NB4 (cell line): Measurements from ENCODE around the gene ZNF831.

Experiments used
- DNase-seq: peaks from one replicate; pipeline ENCODE4 v3.0.0; 2010; ENCODE audit warnings: low read depth
- H3K4me3 ChIP-seq: one replicate; pipeline ENCODE4 v1.5.1; 2011; ENCODE audit warnings: mild to moderate bottlenecking, low read depth, low read length, moderate library complexity
- CTCF ChIP-seq: IDR thresholded peaks from one replicate; pipeline ENCODE4 v1.5.1; 2012; ENCODE audit warnings: low read depth, low read length
- MAX ChIP-seq: IDR thresholded peaks from 2 replicates; pipeline ENCODE4 v1.6.1; 2011; ENCODE audit warnings: low read depth, low read length
- MYC ChIP-seq: IDR thresholded peaks from 2 replicates; pipeline ENCODE4 v1.6.1; 2011; ENCODE audit warnings: low read depth, low read length
- POLR2A ChIP-seq: IDR thresholded peaks from 2 replicates; pipeline ENCODE4 v1.6.1; 2011; ENCODE audit warnings: mild to moderate bottlenecking; ENCODE audit not compliant: insufficient read length; ENCODE audit errors: extremely low read depth

ZNF831 gene

GRCh38 chr20:59246691-59247400, 83.2 kb downstream of the ZNF831 start:
- no peak overlapping the region for H3K4me3 ChIP-seq
- no peak for TF ChIP-seq MAX
- no peak for TF ChIP-seq POLR2A
- no peak for TF ChIP-seq CTCF
- TF ChIP-seq MYC, result no peak
- no peak for DNase-seq

GRCh38 chr20:59247731-59248684, 84.4 kb downstream of the ZNF831 start:
- TF ChIP-seq MYC (no peak), POLR2A (no peak), CTCF (no peak), MAX (no peak)
- no peak overlapping the region for H3K4me3 ChIP-seq
- DNase-seq, result no peak

- no peak overlapping the region for H3K4me3 ChIP-seq
- TF ChIP-seq MAX (no peak), MYC (no peak), CTCF (no peak), POLR2A (no peak)
- no peak for DNase-seq
Measured at GRCh38 chr20:59250293-59250692, 86.7 kb downstream of the ZNF831 start.

- peak; percentile 90 for DNase-seq
- TF ChIP-seq MYC (no peak), MAX (no peak), POLR2A (no peak)
- no peak overlapping the region for H3K4me3 ChIP-seq
Measured at GRCh38 chr20:59253325-59253724, 89.7 kb downstream of the ZNF831 start.

- TF ChIP-seq POLR2A (no peak), CTCF (peak; percentile 14), MYC (peak; percentile 91), MAX (peak; percentile 74)
- peak; percentile 95 for DNase-seq
- H3K4me3 ChIP-seq, result peak overlapping the region; percentile 19
Measured at GRCh38 chr20:59253779-59254319, 90.2 kb downstream of the ZNF831 start.

GRCh38 chr20:59255256-59255655, 91.6 kb downstream of the ZNF831 start:
- no peak overlapping the region for H3K4me3 ChIP-seq
- peak; percentile 79 for DNase-seq
- peak; percentile 86 for TF ChIP-seq MAX
- no peak for TF ChIP-seq POLR2A
- TF ChIP-seq MYC, result peak; percentile 64
- no peak for TF ChIP-seq CTCF
